ENCODE results near the gene NPY. TPM values are rescaled to one million over a fixed set of nuclear protein-coding genes. Genes with fewer than 3 reads are reported as not detected.

NPY gene
- total RNA-seq, 2 experiments from 2014 or later = not detected

GRCh38 chr7:24323961-24324480 lies 40.0 kb downstream of the NPY start:
- ChIA-PET CTCF (no interaction called here), POLR2A (no interaction called here)
- H3K4me1 Mint-ChIP-seq (ENCODE audit: low read depth) = no peaks in the 10 kb centered on the region
- DNase-seq = no peak
- no peaks in the 10 kb centered on the region for H3K9me3 Mint-ChIP-seq
- intact Hi-C loops (cut with micrococcal nuclease) = no loop called here
- H3K27ac Mint-ChIP-seq = no peak overlapping the region
- no peaks in the 10 kb centered on the region for H3K36me3 Mint-ChIP-seq
- H3K27me3 Mint-ChIP-seq = peaks cover 5% of the 10 kb centered on the region
- no peak overlapping the region for H3K4me3 Mint-ChIP-seq

- intact Hi-C loops (cut with micrococcal nuclease) = no loop called here
- CTCF ChIA-PET = no interaction called here
- POLR2A ChIA-PET = no interaction called here
- H3K4me3 Mint-ChIP-seq = no peak overlapping the region
- H3K27ac Mint-ChIP-seq = no peak overlapping the region
- no peaks in the 10 kb centered on the region for H3K9me3 Mint-ChIP-seq
- peaks cover 3% of the 10 kb centered on the region for H3K27me3 Mint-ChIP-seq
- no peaks in the 10 kb centered on the region for H3K36me3 Mint-ChIP-seq
- no peak for DNase-seq
- no peaks in the 10 kb centered on the region for H3K4me1 Mint-ChIP-seq (ENCODE audit: low read depth)
Observed at GRCh38 chr7:24325708-24326107, 41.7 kb downstream of the NPY start.

- CTCF ChIA-PET = no interaction called here
- intact Hi-C loops (cut with micrococcal nuclease) = no loop called here
- Mint-ChIP-seq H3K4me3 (no peak overlapping the region), H3K36me3 (no peaks in the 10 kb centered on the region), H3K27me3 (peaks cover 7% of the 10 kb centered on the region), H3K4me1 (ENCODE audit: low read depth) (no peaks in the 10 kb centered on the region), H3K27ac (no peak overlapping the region), H3K9me3 (peaks cover 7% of the 10 kb centered on the region)
- no peak for DNase-seq
- POLR2A ChIA-PET = no interaction called here
Observed at GRCh38 chr7:24328050-24328449, 44.1 kb downstream of the NPY start.

- H3K27me3 Mint-ChIP-seq = peaks cover 10% of the 10 kb centered on the region
- no peaks in the 10 kb centered on the region for H3K36me3 Mint-ChIP-seq
- ChIA-PET CTCF (no interaction called here), POLR2A (no interaction called here)
- no peak for DNase-seq
- no peak overlapping the region for H3K4me3 Mint-ChIP-seq
- H3K9me3 Mint-ChIP-seq = peaks cover 7% of the 10 kb centered on the region
- intact Hi-C loops (cut with micrococcal nuclease) = no loop called here
- no peak overlapping the region for H3K27ac Mint-ChIP-seq
- H3K4me1 Mint-ChIP-seq (ENCODE audit: low read depth) = no peaks in the 10 kb centered on the region
Observed at GRCh38 chr7:24328894-24329293, 44.9 kb downstream of the NPY start.

- H3K36me3 Mint-ChIP-seq = no peaks in the 10 kb centered on the region
- no peak for DNase-seq
- no peak overlapping the region for H3K4me3 Mint-ChIP-seq
- H3K4me1 Mint-ChIP-seq (ENCODE audit: low read depth) = peaks cover 6% of the 10 kb centered on the region
- intact Hi-C loops (cut with micrococcal nuclease) = no loop called here
- peaks cover 29% of the 10 kb centered on the region for H3K27me3 Mint-ChIP-seq
- ChIA-PET POLR2A (no interaction called here), CTCF (no interaction called here)
- peaks cover 7% of the 10 kb centered on the region for H3K9me3 Mint-ChIP-seq
- H3K27ac Mint-ChIP-seq = no peak overlapping the region
Observed at GRCh38 chr7:24334012-24334411, 50.0 kb downstream of the NPY start.

GRCh38 chr7:24334627-24335026 lies 50.6 kb downstream of the NPY start:
- Mint-ChIP-seq H3K27ac (no peak overlapping the region), H3K4me1 (ENCODE audit: low read depth) (peaks cover 6% of the 10 kb centered on the region), H3K36me3 (no peaks in the 10 kb centered on the region), H3K9me3 (peaks cover 7% of the 10 kb centered on the region), H3K4me3 (no peak overlapping the region), H3K27me3 (peaks cover 27% of the 10 kb centered on the region)
- intact Hi-C loops (cut with micrococcal nuclease) = no loop called here
- DNase-seq = no peak
- POLR2A ChIA-PET = no interaction called here
- CTCF ChIA-PET = no interaction called here

- Mint-ChIP-seq H3K4me1 (ENCODE audit: low read depth) (peaks cover 6% of the 10 kb centered on the region), H3K27ac (no peak overlapping the region), H3K4me3 (no peak overlapping the region), H3K9me3 (peaks cover 7% of the 10 kb centered on the region), H3K36me3 (no peaks in the 10 kb centered on the region), H3K27me3 (peaks cover 27% of the 10 kb centered on the region)
- ChIA-PET POLR2A (interaction anchor here (0.6 to 1.2 kb wide), 3 partner anchors 10 to 781 kb away, joined by 3 to 4 read pairs (median 4); no protein-coding TSS in a partner anchor), CTCF (interaction anchor here (1.1 to 1.7 kb wide), 3 partner anchors 21 to 328 kb away, joined by 3 to 6 read pairs (median 4); no protein-coding TSS in a partner anchor)
- peak; percentile 74 for DNase-seq
- intact Hi-C loops (cut with micrococcal nuclease) = loop anchor here (1.0 kb wide), 2 partner anchors 20 to 419 kb away; no protein-coding TSS in a partner anchor
Observed at GRCh38 chr7:24336461-24336860, 52.5 kb downstream of the NPY start.

- intact Hi-C loops (cut with micrococcal nuclease) = no loop called here
- CTCF ChIA-PET = interaction anchor here (1.7 kb wide), 1 partner anchor 20 kb away, joined by 6 read pairs; no protein-coding TSS in a partner anchor
- Mint-ChIP-seq H3K27ac (no peak overlapping the region), H3K4me1 (ENCODE audit: low read depth) (peaks cover 6% of the 10 kb centered on the region), H3K4me3 (no peak overlapping the region), H3K27me3 (peaks cover 27% of the 10 kb centered on the region), H3K9me3 (peaks cover 6% of the 10 kb centered on the region), H3K36me3 (no peaks in the 10 kb centered on the region)
- POLR2A ChIA-PET = interaction anchor here (1.2 kb wide), 1 partner anchor 20 kb away, joined by 4 read pairs; no protein-coding TSS in a partner anchor
- DNase-seq = no peak
Observed at GRCh38 chr7:24337180-24337579, 53.2 kb downstream of the NPY start.

- Mint-ChIP-seq H3K27ac (no peak overlapping the region), H3K4me3 (no peak overlapping the region), H3K4me1 (ENCODE audit: low read depth) (peaks cover 6% of the 10 kb centered on the region), H3K9me3 (no peaks in the 10 kb centered on the region), H3K27me3 (peaks cover 19% of the 10 kb centered on the region), H3K36me3 (no peaks in the 10 kb centered on the region)
- ChIA-PET CTCF (no interaction called here), POLR2A (no interaction called here)
- no peak for DNase-seq
- intact Hi-C loops (cut with micrococcal nuclease) = no loop called here
Observed at GRCh38 chr7:24339575-24339974, 55.6 kb downstream of the NPY start.

GRCh38 chr7:24340727-24341126 lies 56.7 kb downstream of the NPY start:
- Mint-ChIP-seq H3K27me3 (peaks cover 15% of the 10 kb centered on the region), H3K4me3 (no peak overlapping the region), H3K4me1 (ENCODE audit: low read depth) (peaks cover 6% of the 10 kb centered on the region), H3K36me3 (no peaks in the 10 kb centered on the region), H3K27ac (no peak overlapping the region), H3K9me3 (no peaks in the 10 kb centered on the region)
- ChIA-PET POLR2A (no interaction called here), CTCF (no interaction called here)
- intact Hi-C loops (cut with micrococcal nuclease) = no loop called here
- DNase-seq = no peak

Measured in activated CD4-positive, alpha-beta memory T cell treated with anti-CD3 and anti-CD28 coated beads for 36 hours (primary cell).